ENCODE data around the gene AWAT2.
"Not testable (repeated sequence)": the region's sequence is repeated elsewhere in the genome, so short reads cannot be mapped to it uniquely, and the experiment has no call there.

AWAT2 gene

GRCh38 chrX:70009049-70009448 is 40.7 kb downstream of the AWAT2 start:
- H3K4me3 ChIP-seq (replicated peaks in 1 of 2; ENCODE audit: low read depth in 2 of 2, low read length in 2 of 2) = no peak overlapping the region
- no peak for DNase-seq (ENCODE audit: low read depth in 2 of 2)
- TF ChIP-seq, protein P1, sequence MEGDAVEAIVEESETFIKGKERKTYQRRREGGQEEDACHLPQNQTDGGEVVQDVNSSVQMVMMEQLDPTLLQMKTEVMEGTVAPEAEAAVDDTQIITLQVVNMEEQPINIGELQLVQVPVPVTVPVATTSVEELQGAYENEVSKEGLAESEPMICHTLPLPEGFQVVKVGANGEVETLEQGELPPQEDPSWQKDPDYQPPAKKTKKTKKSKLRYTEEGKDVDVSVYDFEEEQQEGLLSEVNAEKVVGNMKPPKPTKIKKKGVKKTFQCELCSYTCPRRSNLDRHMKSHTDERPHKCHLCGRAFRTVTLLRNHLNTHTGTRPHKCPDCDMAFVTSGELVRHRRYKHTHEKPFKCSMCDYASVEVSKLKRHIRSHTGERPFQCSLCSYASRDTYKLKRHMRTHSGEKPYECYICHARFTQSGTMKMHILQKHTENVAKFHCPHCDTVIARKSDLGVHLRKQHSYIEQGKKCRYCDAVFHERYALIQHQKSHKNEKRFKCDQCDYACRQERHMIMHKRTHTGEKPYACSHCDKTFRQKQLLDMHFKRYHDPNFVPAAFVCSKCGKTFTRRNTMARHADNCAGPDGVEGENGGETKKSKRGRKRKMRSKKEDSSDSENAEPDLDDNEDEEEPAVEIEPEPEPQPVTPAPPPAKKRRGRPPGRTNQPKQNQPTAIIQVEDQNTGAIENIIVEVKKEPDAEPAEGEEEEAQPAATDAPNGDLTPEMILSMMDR (IDR thresholded peaks at IDR 0.05; ENCODE audit: low read depth, low read length) = no peak

DNA sequence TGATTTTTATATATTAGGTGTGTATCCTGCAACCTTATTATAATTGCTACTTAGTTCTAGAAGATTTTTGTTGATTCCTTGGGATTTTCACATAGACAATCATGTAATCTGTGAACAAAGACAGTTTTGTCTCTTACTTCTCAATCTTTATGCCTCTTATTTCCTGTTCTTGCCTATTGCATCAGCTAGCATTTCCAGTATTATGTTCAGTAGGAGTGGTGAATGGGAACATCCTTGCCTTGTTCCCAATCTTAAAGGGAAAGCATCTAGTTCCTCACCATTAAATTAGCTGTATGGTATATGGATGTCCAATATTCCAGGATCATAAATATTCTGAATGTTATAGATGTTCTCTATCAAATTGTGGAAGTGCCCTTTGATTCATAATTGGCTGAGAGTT is 41.8 kb downstream of the AWAT2 start:
- peak in 1 of 2 donors; percentile 26 for DNase-seq (ENCODE audit: low read depth in 2 of 2)
- TF ChIP-seq, protein P1 (IDR thresholded peaks at IDR 0.05; ENCODE audit: low read depth, low read length) = no peak
- no peak overlapping the region for H3K4me3 ChIP-seq (replicated peaks in 1 of 2; ENCODE audit: low read depth in 2 of 2, low read length in 2 of 2)

- peak in 1 of 2 donors; percentile 18 for DNase-seq (ENCODE audit: low read depth in 2 of 2)
- TF ChIP-seq, protein P1 (IDR thresholded peaks at IDR 0.05; ENCODE audit: low read depth, low read length) = no peak
- H3K4me3 ChIP-seq (replicated peaks in 1 of 2; ENCODE audit: low read depth in 2 of 2, low read length in 2 of 2) = no peak overlapping the region
Measured at GRCh38 chrX:70001708-70002341, 47.9 kb downstream of the AWAT2 start.

GRCh38 chrX:70001269-70001668 is 48.5 kb downstream of the AWAT2 start:
- no peak overlapping the region for H3K4me3 ChIP-seq (replicated peaks in 1 of 2; ENCODE audit: low read depth in 2 of 2, low read length in 2 of 2)
- TF ChIP-seq, protein P1 (IDR thresholded peaks at IDR 0.05; ENCODE audit: low read depth, low read length) = no peak
- peak in 1 of 2 donors; percentile 83 for DNase-seq (ENCODE audit: low read depth in 2 of 2)

DNA sequence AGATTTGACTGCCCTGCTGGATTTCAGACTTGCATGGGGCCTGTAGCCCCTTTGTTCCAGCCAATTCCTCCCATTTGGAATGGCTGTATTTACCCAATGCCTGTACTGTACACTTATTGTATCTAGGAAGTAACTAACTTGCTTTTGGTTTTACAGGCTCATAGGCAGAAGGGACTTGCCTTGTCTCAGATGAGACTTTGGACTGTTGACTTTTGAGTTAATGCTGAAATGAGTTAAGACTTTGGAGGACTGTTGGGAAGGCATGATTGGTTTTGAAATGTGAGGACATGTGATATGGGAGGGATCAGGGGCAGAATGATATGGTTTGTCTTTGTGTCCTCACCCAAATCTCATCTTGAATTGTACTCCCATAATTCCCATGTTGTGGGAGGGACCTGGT is 51.4 kb downstream of the AWAT2 start:
- not testable (repeated sequence) for DNase-seq (ENCODE audit: low read depth in 2 of 2); H3K4me3 ChIP-seq (replicated peaks in 1 of 2; ENCODE audit: low read depth in 2 of 2, low read length in 2 of 2)

DNA sequence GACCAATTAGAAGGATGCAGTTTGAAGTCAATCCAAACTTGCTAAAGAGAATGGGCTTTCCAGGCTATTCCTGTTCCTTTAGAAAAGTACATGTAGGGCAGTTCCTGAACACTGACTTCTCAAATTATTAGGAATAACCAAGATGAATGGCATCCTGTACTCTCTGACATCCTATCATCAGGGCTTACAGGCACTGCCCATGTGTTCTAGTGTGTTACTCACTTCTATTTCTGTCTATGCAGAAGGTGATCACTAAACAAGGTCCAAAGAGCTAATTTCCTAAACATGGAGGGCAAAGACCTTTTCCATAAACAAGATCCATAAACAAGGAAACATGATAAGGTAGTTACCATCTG is 53.6 kb downstream of the AWAT2 start:
- TF ChIP-seq, protein P1 (IDR thresholded peaks at IDR 0.05; ENCODE audit: low read depth, low read length) = no peak
- no peak for DNase-seq (ENCODE audit: low read depth in 2 of 2)
- no peak overlapping the region for H3K4me3 ChIP-seq (replicated peaks in 1 of 2; ENCODE audit: low read depth in 2 of 2, low read length in 2 of 2)

DNA sequence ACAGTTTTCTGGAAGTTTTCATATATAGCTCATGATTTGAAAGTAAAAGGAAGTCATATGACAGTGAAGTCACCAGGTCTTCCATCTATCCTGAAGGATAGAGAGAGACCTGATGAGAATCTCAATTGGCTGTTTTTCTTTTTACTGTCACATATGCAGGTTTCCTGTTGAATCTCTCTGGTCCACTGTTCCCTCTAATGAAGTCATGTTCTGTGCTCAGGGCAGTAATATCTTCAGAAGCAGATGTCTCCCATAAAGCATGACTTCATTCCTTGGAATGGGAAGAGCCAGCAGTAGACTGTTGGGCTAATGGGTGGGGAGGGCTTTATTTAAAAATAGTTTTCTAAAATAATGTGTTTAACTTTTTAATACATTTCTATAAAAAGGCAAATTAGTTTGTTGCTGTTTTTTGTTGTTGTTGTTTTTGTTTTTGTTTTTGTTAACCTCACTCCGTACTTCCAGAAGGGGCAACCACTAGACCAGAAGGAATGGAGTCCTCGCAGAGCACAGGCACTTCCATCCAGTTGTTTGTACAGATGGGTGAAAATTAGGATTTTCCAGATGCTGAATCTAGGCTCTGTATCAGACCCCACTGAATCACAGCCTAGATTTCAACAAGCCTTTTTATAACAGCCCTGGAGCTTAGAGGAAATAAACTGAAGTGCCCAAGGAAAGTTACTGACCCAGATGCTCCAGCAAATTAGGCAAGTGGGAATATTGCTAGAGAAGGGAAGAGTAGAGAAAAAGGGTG is 54.2 kb downstream of the AWAT2 start:
- no peak overlapping the region for H3K4me3 ChIP-seq (replicated peaks in 1 of 2; ENCODE audit: low read depth in 2 of 2, low read length in 2 of 2)
- TF ChIP-seq, protein P1 (IDR thresholded peaks at IDR 0.05; ENCODE audit: low read depth, low read length) = no peak
- DNase-seq (ENCODE audit: low read depth in 2 of 2) = no peak
